NCI-H1436 treated with DMSO at 0.1 percent for 48 hours (cell line): ENCODE measurements around the gene BTG4.

Experiments
- DNase-seq: peaks from one replicate; lab custom pipeline; 2025; lab: John Stamatoyannopoulos, UW

The BTG4 gene

DNA sequence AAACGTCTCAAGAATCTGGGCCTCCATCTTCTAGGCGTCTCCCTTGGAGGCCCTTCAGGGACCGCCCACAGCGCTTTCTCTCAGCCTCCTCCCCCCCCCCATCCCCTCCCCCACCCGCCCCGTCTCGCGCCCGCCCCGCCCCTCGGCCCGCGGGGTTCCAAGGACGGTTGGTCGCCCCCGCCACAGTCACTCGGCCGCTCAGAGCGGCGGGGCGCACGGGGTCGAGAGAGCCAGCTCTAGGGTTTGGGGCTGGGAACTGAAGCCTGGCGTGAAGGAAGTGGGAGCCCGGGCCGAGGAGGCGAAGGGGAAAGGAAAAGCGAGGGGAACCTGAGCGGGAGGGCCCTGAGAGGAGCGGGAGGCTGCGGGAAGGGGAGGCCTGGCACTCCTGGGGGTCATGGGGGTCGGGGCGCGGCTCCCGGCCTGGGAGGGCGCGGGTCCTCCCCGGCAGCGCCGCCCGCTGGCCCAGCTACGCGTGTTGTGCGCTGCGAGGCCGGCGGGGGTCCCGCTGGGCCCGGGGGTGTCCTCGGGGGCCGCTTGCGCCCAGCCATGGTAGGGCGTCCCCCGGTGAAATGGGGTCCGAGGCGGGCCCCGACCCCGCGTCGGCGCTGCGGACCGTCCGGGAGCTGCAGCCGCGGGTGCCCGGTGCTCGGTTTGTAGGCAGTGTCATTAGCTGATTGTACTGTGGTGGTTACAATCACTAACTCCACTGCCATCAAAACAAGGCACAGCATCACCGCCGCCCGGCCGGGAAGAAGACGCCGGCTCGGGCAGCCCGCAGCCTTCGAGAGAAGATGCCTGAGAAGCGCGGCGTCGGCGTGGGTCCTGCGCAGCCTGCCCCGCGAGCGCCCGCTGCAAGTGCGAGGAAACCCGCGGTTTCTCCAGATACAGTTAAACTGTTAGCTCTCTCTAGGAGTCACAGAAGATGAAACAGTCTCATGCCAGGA lies at the start of gene BTG4:
TSS of gene BTG4 (minus strand) at position 91 of the 944 bp plus-strand sequence. CDS start 13,610 bp downstream, outside the sequence.
- no peak for DNase-seq

DNA sequence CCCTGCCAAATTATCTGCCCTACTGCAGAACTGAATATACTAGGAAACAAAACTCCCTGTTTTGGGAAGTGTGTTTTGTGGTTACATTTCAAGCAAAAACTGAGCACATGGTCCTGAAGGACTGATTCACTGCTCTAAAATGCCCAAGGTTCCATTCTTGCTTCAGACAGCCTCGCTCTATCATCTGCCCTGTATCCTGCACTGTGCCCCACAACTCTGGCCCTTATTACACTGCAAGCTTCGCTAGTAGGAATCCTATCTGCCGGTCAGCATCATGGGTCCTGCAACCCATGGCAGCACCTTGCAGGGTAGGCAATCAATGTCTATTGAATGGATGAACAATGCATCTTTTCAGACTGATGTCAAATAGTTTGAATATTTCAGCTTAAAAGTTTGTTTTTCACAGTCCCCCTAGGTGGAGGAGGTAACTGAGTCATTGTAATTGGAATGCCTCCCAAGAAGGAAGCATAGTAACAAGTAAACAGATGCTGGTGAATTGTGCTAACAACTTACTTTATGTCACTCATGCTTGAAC lies 49.7 kb upstream of the BTG4 start:
- no peak for DNase-seq

DNA sequence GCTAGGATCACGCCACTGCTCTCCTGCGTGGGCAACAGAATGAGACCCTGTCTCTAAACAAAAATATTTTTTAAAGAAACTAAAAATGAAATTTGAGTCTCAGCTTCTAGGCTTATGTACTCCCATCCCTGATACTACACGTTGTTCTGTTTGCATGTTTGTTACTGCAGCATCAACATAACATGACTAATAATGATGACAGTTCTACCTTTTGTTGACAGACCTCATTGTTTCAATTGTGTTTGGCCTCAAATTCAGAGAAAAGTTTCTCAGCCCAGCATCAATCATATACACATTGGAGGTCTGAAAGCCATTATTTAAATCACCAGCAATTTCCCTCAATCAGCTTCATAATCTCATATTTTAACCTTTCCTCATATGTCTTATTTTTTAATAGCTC lies 49.1 kb upstream of the BTG4 start:
- DNase-seq: no peak

GRCh38 chr11:111560800-111561199 lies 48.6 kb upstream of the BTG4 start:
- DNase-seq: no peak

- DNase-seq: no peak
Measured at GRCh38 chr11:111559800-111560464, 47.7 kb upstream of the BTG4 start.

DNA sequence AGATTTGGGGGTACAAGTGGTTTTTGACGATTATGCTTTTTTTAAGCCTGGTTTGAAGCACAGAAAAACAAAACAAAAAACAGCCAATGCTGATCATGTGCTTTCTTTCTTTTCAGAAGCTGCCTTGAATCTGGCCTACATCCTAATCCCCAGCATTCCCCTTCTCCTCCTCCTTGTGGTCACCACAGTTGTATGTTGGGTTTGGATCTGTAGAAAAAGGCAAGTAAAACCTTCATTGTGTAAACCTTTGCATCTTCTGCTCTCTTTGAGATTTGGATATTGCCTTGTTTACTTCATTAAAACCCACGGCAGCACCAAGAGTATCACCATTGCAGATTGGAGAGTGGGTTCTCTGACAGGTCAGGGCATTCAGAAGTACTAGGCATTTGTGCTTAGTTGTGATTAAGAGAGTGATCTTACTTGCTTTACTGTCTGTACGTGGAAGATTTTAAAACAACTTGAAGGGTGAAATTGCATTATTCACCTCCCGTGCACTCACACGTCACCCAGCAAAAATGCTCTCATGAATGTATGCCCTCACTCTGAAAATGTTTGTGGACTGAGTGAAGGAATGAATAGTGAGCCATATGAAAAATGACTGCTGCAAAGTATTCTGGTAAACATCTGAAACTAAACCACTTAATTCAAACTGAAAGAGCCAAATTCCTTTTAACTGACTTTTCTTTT lies 45.4 kb upstream of the BTG4 start:
- no peak for DNase-seq

- DNase-seq: no peak
Measured at GRCh38 chr11:111555255-111555654, 43.1 kb upstream of the BTG4 start.

DNA sequence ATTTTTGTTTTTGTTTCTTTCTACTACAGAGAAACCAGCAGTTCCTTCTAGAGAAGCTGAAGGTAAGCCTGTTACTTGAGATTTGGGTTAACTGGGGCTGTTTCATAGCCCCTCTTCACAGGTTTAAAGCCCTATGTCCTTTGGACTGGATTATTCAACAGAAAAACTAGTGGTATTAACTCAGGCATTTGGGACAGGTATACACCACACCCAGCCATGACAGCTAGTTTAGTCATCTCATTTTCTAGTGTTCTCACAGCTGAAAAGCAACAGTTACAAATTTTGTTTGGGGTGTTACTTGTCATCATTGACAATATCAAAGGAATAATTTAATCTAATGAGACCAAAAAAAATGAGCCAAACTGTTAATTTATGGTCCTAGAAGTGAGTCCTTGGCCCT lies 42.3 kb upstream of the BTG4 start:
- DNase-seq: no peak

DNA sequence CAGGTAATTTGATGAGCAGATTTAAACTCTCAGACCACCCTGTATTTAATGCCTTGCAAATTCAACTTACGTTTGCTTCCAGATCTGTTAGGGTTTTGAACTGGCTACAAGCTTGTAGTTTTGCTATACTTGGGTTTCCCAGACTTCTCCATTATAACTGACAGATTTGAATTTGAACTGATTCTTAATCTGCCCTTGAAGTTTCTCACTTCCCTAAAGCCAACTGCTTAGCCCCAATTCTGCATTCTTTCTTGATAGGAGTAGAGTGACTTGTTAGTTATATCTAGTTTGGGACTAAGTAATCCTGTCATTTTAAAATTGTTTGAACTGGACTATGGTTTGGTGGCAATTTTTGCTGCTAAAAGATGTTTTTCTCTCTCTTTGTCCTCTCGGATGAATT lies 38.1 kb upstream of the BTG4 start:
- DNase-seq: no peak

DNA sequence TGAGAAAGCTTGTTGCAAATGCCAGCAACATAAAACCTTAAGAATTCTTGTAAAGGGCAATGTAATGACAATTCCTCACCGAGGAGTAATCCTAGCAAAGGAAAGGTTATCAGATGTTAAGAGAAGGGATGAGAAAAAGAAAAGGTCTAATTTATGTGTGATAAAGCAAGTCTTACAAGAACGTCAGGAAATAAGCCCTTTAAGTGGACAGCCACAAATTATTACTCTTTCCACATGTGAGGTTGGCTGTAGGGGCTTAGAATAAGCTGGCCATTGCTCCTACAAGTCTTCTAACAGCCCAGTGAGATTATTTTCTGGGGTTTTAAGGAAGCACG lies 37.6 kb upstream of the BTG4 start:
- no peak for DNase-seq

DNA sequence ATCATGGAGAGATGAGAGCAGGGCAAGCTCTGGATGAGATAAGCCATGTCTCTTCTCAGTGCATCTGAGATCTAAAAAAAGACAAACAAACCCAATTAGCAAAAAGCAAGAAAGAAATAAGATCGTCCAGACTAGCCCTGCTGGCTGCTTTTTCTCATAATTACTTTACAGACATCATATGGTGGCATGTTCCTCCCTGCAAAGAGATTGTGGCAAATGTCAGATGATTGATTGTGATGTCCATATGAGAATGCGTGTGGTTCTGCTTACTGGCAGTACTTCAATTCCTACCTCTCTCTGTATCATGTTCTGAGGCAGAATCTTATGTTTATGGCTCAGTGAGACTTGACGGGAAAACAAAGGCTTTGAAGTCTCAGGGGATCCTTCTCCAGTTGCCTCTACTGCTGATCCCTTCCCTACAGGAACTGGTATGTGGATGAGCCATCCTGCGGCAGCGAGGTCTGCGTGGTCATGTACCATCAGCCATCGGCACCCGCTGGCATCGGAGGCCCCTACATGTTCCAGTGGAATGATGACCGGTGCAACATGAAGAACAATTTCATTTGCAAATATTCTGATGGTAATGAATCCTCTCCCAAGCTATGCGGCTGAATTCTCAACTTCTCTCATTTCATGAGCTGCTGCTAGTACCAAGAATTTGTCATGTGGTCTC lies 37.1 kb upstream of the BTG4 start:
- no peak for DNase-seq

- DNase-seq: no peak
Measured at GRCh38 chr11:111548525-111548924, 36.3 kb upstream of the BTG4 start.

DNA sequence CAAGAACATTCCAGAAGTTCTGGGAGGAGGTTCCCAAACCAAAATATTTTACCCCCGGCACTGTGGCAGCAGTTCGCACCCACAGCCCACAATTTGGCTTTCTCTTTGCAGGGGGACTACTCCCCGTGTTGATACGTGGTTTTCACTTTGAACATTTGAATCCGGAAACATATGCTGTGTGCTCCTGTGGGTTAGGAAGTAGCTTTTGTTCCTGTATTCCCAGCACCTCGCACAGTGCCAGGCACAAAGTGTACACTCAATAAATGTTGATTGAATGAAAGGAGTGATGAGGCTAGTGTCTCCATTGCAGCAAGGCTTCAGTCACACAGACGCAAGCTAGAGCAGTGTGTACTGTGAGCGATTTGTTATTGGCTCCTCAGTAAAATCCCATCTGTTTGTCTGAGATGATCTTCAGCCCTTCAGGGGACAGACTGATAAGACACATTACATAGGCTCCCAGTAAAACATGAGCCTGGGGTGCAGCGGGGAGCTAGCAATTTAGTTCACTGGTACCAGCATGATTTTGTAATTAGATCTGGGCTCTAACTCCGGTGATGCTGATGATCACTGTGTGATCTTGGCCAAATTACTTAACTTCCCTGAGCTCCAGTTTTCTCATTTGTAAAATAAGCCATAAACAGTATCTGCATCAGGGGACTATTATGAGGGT lies 30.6 kb upstream of the BTG4 start:
- no peak for DNase-seq

DNA sequence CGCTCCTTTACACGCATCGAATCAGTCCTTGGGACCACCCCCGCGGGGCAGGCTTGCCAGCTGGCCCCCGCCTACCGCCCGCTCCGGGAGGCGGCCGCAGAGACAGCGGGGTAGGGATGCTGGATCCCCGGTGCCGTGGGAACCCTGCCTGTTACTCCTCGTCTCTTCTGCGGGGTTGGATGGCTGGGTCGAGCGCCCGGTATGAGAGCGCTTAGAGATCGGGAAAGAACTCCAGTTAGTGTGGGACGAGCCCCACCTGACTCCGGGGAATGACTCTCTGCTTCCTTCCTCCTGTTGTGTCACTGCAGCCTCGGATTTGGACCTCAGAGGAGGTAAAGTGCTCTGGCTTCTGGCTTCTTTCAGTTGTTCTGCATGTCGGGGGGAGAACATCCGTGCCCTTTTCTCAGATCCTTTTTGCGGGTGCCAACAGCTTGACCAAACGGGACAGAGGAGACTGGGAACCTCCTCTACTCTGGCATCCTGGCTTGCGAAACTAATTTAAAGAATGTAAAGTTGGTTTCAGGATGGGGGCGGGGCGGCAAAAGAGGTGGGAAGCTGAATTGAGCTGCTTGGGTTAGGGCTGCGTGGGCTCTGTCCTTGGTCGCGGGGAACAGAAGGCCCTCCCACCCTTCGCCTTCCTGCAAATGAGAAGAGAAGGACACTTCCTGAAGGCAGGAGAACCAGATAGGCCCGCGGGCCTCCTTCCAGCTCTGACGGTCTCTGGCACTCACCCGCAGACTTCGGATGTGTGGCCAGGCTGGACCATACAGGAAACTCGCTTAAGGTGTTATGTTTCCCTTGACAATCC lies 29.3 kb upstream of the BTG4 start:
- no peak for DNase-seq

DNA sequence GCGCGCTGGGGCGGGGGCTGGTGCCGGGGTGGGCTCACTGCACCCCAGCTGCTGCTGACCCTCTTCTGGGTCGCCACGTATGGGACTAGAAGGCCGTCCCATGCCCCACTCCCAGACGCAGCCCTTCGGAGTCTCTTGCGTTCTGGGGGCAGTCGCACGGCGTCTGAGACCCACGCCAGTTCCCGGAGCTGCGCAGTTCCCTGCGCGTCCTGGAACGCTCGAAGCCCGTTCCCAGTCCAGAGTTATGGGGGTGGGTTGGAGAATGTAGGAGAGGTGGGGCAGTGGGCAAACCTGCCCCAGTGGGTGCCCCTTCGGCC lies 28.7 kb upstream of the BTG4 start:
- DNase-seq: no peak

DNA sequence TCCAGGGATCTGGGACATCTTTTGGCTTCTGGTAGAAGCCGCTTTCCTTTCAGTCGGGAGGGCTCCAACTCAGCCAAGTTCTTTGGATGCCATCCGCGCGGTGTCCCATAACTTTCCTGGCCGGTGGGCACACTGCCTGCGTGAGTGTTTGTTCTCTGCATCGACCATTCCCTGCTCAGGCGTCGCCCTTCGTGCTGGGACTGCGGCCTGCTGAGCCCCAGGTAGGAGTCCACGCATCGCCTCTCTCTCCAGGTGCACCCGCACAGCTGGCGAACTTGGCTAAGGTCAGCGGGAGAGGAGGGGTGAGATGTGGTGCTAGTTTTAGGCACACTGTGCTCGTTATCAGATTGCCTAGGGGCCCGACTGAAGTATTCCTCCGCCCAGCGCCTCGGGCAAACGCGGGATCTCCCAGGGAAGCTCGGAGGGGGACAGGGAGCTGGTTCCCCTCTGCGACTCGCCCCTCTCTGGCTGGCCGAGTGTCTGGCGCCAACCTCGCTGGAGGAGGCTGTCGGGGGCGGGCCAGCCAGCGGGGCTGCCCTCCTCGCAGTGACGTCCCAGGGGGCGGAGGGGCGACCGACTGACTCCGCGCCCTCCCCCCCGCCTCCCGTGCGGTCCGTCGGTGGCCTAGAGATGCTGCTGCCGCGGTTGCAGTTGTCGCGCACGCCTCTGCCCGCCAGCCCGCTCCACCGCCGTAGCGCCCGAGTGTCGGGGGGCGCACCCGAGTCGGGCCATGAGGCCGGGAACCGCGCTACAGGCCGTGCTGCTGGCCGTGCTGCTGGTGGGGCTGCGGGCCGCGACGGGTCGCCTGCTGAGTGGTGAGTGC lies 28.1 kb upstream of the BTG4 start, which contains the start of gene LAYN:
TSS of gene LAYN (plus strand) at position 607 of the 823 bp plus-strand sequence. CDS start at position 731, 124 bp downstream.
- no peak for DNase-seq

DNA sequence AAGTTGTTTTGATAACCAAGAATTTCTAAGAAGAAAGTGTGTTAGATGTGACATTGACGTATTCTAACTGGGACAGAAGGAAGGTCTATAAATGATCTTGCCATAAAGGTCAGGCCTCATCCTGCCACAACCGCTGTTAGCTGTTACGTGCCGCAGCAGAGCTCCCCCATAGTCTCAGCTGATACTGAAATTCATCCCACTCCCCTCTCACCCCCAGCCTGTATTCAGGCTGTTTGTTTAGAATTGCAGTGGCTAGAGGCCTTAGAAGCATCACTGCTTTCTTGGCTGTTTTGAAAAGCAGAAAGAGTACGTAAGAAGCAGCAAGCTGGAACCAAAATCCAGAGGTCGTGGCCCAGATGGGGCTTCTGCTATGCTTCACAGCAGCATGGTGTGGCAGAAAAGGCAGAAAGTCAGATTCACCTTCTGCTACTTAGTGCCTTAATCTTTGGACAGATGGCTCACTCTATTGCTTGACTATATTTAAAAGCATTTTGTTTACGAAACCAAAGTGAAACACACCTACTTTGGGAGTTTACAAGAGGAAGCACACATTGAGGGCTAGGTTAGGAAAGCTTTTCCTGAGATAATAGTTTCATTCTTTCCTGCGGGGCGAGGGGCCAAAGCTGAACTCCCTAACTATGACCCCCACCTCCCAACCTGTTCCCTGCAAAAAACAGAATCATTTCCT lies 27.4 kb upstream of the BTG4 start:
- DNase-seq: no peak

DNA sequence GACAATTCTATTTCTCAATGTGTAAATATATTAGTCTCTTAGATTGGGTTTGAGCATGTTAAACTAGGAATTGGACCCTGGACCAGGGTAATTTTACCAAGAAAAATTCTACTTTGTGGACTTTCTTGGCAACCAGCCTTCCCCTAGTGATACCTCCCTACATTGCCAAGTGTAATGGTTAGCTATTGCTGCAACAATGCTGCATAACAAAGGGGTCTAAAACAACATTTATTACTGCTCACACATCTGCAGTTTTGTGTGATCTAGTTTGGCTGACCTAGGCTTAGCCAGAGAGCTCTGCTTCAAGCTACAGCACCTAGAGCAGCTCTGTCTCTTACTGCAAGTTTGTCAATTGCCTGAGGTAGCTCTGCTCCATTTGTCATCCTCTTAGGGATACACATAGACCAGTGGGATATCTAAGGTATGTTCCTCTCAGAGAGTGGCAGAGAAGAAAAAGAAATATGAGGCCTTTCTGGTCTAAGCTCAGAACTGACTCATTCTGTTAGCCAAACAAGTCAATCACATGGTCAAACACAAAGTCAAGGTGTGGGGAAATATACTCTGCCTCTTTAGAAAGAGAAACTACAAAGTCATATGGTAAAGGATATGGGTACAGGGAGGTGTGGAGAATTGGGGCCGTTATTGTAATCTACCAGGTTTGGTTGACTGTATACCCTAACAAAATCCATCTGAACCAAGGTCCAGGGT lies 26.4 kb upstream of the BTG4 start:
- no peak for DNase-seq
